ENCODE data around the gene CRYL1.

DNA sequence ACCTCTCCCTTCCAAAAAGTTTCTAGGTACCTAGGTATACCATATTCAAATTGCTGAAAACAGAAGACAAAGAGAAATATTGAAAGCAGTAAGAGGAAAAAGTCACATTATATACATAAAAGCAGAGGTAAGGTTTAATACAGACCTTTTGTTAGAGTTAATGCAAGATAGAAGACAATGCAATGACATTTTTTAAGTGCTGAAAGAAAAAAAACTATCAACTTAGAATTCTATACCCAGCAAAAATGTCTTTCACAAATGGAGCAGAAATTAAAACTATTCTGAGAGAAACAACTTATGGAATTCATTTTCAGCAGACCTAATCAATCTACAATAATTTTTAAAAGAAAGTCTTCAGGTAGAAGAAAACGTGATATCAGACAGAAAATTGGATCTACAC lies 77.2 kb downstream of the CRYL1 start:
- TF ChIP-seq, protein P1, sequence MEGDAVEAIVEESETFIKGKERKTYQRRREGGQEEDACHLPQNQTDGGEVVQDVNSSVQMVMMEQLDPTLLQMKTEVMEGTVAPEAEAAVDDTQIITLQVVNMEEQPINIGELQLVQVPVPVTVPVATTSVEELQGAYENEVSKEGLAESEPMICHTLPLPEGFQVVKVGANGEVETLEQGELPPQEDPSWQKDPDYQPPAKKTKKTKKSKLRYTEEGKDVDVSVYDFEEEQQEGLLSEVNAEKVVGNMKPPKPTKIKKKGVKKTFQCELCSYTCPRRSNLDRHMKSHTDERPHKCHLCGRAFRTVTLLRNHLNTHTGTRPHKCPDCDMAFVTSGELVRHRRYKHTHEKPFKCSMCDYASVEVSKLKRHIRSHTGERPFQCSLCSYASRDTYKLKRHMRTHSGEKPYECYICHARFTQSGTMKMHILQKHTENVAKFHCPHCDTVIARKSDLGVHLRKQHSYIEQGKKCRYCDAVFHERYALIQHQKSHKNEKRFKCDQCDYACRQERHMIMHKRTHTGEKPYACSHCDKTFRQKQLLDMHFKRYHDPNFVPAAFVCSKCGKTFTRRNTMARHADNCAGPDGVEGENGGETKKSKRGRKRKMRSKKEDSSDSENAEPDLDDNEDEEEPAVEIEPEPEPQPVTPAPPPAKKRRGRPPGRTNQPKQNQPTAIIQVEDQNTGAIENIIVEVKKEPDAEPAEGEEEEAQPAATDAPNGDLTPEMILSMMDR (IDR thresholded peaks at IDR 0.05; ENCODE audit: poor library complexity), result no peak
- no peak for TF ChIP-seq EZH2 (IDR thresholded peaks at IDR 0.05; ENCODE audit: borderline replicate concordance)
- no peak for TF ChIP-seq EZH2phosphoT487 (IDR thresholded peaks at IDR 0.05; ENCODE audit: low read depth, severe bottlenecking, unreplicated experiment)
